Head of caudate nucleus (tissue), 42 donors: Measurements from ENCODE around the gene ZNF784.

Experiments
- DNase-seq, 42 donors: peaks; one replicate each; pipeline versions ENCODE4 v3.0.0 to v3.0.0-alpha.2; 2020 to 2021; ENCODE audit warnings: mixed read lengths in 7 of 42
- intact Hi-C: fragments of 100-400 bp; cut with DNase I; formaldehyde crosslinking; loops from one replicate; pipeline ENCODE4 v1.15.0; 2022

ZNF784 gene

DNA sequence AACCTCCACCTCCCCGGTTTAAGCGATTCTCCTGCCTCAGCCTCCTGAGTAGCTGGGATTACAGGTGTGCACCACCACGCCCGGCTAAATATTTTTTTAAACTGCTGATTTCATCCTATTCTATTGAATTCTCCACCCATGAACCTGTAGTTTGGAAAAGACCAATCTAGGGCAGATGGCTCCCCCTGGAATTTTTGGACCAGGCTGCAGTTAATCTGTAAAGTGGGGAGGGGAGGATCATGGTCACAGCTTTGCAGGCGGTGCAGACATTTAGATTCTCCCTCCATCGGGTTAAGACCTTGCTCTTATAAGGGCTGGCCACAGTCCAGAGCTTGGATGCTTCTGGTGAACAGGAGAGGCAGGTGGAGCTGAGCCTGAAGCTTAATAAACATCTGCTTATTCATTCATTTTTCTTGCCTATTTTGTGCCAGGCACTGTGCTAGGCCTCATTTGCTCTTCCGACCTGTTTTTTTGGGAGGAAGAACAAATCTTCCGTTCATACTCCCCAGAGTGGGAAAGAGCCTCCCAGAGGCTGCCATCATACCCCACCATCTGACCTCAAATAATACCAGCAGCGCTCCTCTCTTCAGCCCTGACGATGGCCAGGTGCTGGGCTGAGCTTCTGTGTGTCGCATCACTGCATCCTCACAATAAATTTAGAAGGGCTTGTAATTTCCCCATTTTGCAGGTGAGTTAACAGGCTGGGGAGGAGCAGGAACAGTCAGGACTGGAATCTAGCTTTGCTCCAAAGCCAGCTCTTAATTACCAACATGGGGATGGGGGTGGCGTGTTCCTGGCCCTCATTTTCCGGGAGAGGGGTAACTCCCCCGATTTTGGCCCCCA is 22.7 kb upstream of the ZNF784 start:
- DNase-seq: no peak
- intact Hi-C loops: no loop called here

DNA sequence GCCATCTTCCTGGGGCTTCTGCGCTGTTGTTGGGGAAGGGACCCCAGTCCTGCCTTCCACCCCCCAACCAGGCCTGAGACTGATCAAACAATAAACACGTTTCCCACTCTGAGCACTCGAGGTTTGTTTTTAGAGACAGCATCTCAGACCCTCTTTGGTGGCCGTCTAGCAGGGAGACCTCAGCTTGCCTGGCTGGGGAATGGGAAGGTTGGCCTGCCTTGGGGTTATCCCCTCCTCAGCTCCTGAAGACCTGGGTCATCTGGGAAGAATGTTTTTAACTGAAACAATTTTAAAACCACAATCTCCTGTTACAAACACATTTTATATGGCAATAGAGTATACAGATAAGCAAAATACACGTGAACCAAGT is 21.1 kb upstream of the ZNF784 start:
- intact Hi-C loops: no loop called here
- DNase-seq: no peak

- intact Hi-C loops: no loop called here
- no peak for DNase-seq
These were observed 20.6 kb upstream of the ZNF784 start for GRCh38 chr19:55644842-55645511.

- intact Hi-C loops: no loop called here
- no peak for DNase-seq
These were observed 19.9 kb upstream of the ZNF784 start for GRCh38 chr19:55644191-55644833.

GRCh38 chr19:55643887-55644176 is 19.5 kb upstream of the ZNF784 start:
- intact Hi-C loops: no loop called here
- peak in 8 of 42 donors; percentile 28 to 69 (median 50) for DNase-seq

DNA sequence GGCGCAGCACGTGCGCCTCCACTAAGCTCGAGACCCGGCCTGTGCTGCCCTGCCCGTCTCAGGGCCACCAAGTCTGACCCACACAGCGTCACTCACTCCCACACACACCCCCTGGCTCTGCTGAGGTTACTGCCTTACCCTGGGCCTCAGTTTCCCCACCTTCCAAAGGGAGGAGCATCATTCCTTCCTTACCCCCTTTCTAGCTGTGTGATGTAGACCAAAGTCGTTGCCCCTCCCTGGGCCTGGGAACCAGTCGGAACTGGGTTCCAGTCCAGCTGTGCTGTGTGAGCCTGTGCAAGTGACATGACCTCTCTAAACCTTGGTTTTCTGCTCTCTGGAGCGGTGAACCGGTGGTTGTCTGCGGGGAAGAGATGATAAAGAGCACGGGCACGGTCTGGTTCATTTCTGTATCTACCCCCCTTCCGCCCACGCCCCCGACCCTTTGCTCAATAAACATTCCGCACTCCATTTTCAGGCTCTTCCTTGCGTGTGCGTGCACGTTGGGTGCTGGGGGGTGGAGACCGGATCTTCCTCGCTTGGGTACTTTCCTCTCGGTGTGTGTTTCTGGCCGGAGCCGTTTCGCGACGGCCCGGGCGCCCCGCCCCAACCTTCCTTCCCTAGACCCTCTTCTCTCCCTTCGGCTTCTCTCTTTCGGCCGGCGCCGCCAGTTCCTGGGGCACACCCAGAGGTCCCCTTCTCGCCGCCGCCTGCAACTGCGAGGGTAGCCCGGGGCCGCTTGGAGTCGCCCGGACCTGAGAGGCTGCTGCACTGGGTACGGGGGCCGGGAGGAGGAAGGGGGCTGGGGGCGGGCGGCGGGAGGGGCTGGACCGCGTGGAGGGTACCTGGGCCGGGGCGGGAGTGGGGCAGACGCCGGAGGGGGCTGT is 18.9 kb upstream of the ZNF784 start, which contains the start of gene ZNF581:
TSS of gene ZNF581 (plus strand) at position 647 of the 884 bp plus-strand sequence. CDS start 923 bp downstream, outside the sequence.
- DNase-seq: peak; percentile 59 to 91 (median 79)
- intact Hi-C loops: no loop called here

- peak in 10 of 42 donors; percentile 21 to 60 (median 34) for DNase-seq
- intact Hi-C loops: no loop called here
These were observed 18.0 kb upstream of the ZNF784 start for GRCh38 chr19:55642153-55643002.

DNA sequence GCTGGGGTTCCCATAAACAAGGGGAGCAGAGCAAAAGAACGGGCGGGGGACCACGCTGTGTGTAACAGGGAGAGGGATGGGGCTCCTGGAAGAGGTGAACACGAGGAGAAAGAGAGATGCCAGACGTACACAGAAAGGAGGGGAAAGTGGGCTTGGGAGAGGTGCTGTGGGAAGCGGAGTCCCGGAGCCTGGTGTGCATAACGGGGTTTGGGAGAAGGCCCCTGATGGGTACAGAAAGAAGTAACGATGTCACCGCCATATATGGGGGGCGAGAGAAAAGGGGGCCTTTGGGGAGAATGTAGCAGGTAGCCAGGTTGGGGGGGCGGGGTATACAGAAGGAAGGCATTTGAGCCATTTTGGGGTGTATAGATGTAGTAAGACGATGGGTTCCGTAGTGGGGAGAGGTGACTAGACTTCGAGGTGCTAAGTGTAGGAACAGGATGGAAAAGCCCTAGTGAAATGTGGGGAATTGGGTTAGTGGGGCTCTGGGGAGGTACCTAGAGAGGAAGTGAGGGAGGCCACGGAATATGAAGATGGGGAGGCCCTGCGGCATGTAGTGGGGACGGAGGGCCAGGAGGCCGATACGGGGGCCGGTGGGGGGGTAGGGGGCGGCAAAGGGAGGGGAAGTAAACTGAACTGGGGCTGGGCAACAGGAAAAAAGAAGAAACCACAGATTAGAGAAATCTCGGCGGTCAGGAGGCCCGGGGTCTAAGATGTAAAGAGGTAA is 17.2 kb upstream of the ZNF784 start:
- DNase-seq: peak in 3 of 42 donors; percentile 22 to 51 (median 30)
- intact Hi-C loops: no loop called here

DNA sequence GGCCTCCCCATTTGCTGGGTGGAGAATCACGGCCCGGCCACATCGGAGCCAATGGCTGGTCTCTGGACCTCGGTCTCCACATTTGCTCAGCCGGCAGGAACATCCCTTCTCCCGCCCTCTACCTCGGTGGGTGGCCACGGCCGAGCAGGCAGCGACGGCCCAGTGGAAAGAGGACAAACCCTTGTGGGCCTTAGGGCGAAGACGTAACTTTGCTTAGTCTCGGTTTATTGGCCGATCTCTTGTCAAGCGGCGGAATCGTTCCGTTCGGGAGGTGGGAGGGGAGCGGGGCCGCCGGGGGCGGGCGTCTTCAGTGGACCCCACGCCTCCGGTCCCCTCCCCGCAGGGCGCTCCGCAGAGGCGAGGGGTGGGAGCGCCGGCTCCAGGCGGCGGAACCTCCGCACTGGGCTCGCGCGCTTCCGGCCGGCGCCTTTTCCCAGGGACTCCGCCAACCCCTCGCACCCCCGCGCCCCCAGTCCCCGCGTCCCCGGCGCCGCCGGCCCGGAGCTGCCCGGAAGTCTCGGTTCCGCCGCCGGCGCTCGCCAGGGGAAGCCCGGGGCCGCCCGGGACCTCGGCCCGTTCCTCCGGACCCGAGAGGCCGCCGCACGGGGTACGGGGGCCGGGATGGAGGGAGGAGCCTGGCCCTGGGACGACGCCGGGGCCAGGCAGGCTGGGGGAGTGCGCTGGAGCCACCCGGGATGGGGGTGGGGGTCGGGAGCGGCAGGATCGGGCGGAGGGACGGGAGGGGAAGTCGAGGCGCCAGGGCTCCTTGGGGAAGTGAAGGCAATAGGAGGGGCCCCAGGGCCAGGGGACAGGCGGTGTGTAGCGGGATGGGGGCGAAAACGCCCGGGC is 16.4 kb upstream of the ZNF784 start, which contains the start of gene ZNF580:
TSS of gene ZNF580 (plus strand) at position 426 of the 849 bp plus-strand sequence. CDS start 1,507 bp downstream, outside the sequence.
- intact Hi-C loops: no loop called here
- DNase-seq: peak in 38 of 42 donors; percentile 54 to 88 (median 73)

GRCh38 chr19:55640043-55640576 is 15.7 kb upstream of the ZNF784 start:
- peak in 37 of 42 donors; percentile 42 to 79 (median 62) for DNase-seq
- intact Hi-C loops: no loop called here

DNA sequence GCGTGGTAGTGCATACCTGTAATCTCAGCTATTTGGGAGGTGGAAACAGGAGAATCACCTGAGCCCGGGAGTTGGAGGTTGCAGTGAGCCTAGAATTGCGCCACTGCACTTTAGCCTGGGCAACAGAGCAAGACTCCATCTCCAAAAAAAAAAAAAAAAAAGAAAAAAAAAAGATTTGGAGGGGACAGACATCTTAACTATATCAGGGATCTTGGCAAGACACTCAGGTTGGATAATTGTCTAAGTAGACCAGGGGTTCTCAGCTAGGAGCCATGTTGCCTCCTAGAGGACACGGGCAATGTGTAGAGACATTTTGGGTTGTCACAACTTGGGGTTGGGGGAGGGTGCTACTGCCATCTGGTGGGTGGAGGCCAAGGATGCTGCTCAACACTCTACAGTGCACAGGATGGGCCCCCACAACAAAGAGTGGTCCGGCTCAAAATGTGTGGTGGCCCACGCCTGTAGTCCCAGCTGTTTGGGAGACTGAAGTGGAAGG is 14.5 kb upstream of the ZNF784 start:
- intact Hi-C loops: no loop called here
- peak in 8 of 42 donors; percentile 29 to 64 (median 38) for DNase-seq

- intact Hi-C loops: no loop called here
- no peak for DNase-seq
These were observed 13.2 kb upstream of the ZNF784 start for GRCh38 chr19:55637534-55637933.

DNA sequence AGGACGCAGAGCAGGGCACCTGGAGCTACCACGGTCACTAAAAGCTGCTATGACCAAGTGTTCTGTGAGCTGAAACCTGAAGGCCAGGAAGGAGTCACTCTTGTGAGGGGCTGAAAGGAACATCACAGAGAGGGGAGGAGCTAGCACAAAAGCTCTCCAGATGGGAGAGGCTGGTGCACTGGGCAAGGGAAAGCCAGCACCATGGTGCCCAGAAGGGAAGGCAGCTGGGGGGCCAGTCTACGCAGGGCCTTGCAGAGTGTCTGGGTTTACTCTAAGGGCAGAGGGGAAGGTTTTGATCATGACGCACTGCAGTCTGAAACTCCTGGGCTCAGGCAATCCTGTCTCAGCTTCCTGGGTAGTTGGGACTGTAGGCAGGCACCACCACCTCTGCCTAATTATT is 12.4 kb upstream of the ZNF784 start:
- intact Hi-C loops: no loop called here
- no peak for DNase-seq

DNA sequence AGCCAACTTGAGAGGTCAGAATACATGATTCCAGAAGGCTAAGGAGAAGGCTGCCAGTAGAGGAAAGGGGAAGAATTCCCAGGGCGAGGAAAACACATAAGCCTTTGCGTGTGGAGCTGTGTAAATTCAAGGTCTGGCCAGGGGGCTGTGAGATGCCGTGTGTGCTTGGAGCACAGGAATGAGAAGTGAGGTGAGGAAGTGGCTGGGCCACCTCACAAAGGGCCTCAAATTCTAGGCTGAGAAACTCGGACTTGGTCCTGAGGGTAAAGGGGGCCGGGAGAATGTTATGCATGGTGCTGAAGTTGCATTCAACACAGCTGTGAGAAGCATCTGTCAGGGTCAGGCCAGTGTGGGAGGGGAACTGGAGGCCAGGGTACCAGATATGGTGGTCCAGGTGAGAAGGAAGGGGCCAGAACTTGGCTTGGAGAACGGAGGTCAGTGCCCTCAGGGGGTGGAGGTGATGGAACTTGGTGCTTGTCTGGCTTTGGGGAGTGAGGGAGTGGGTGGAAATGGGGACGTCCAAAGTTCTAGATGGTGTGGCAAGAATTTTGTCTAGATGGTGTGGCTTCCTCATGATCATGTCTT is 11.6 kb upstream of the ZNF784 start:
- no peak for DNase-seq
- intact Hi-C loops: no loop called here

DNA sequence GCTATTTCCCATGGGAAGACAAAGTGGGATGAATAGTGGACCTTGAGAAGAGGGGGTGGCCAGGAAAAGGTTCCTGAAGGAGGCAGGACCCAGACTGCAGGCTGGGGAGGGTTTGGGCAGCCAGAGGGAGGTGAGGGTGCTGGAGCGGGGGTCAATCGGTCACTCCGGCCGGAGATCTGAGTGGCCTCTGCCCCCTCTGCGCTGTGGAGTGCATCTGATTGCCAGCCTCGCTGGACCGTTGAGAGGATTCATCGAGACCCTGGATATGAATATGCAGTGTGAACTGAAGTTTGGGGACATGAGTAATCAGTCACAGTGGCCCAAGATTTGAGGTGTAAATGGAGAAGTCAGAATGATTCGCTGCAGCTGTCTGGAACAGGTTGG is 11.0 kb upstream of the ZNF784 start:
- no peak for DNase-seq
- intact Hi-C loops: no loop called here

DNA sequence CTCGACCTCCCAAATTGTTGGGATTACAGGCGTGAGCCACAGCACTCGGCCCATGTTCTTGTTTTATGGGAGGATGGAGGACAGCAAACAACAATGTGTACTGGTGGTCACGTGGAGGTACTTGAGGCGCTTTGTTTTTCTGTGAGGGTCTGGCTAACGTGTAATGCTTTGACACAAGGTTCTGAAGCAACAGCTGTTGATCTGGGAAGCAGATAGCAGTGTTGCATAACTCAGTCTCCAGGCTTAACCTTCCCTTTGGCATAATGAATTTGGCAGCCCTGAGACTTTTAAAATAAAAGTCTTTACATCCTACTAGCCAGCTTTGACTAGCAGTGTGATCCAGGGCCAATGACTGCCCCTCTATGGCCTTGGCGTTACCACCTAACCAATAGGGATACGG is 9.5 kb upstream of the ZNF784 start:
- no peak for DNase-seq
- intact Hi-C loops: no loop called here
